Keratinocyte (primary cell): ENCODE results near the gene ANKRD13D. TPM values are rescaled to one million over a fixed set of nuclear protein-coding genes. Genes with fewer than 3 reads are reported as not detected.
"Not testable (repeated sequence)": the region's sequence is repeated elsewhere in the genome, so short reads cannot be mapped to it uniquely, and the experiment has no call there.

ENCODE experiments used
- DNase-seq: peaks from one replicate; pipeline ENCODE4 v3.0.0-alpha.2; 2011; ENCODE audit warnings: low read depth, missing footprints, low spot score
- FAIRE-seq: peaks from 2 replicates; lab custom pipeline; 2011; peaks lifted over from hg19 to GRCh38; lab: Jason Lieb, UNC
- H2AFZ ChIP-seq: 2 replicates; pipeline ENCODE4 v1.6.0; 2012; ENCODE audit warnings: low read length, control low read depth, inconsistent platforms; ENCODE audit not compliant: control insufficient read depth
- H3K27ac ChIP-seq: 2 replicates; pipeline ENCODE4 v1.5.1; 2011; ENCODE audit warnings: low read length; ENCODE audit not compliant: control insufficient read depth, insufficient read depth
- H3K27me3 ChIP-seq: 3 replicates; pipeline ENCODE4 v1.6.0; 2011; ENCODE audit warnings: low read length; ENCODE audit not compliant: control insufficient read depth, insufficient read depth; ENCODE audit errors: extremely low read depth
- H3K36me3 ChIP-seq, 2 experiments: 2 replicates in 1 of 2; 3 replicates in 1 of 2; pipeline ENCODE4 v1.5.1; 2011; ENCODE audit warnings: low read length in 2 of 2, mild to moderate bottlenecking in 1 of 2; ENCODE audit not compliant: control insufficient read depth in 2 of 2, insufficient read depth in 2 of 2; ENCODE audit errors: extremely low read depth in 1 of 2
- H3K4me1 ChIP-seq: 3 replicates; pipeline ENCODE4 v1.5.1; 2011; ENCODE audit warnings: low read length; ENCODE audit not compliant: control insufficient read depth, insufficient read depth; ENCODE audit errors: extremely low read depth
- H3K4me2 ChIP-seq: 3 replicates; pipeline ENCODE4 v1.6.0; 2011; ENCODE audit warnings: low read depth, low read length; ENCODE audit not compliant: control insufficient read depth, insufficient read depth; ENCODE audit errors: extremely low read depth
- H3K4me3 ChIP-seq, 3 experiments: fragments of 200-600 bp in 1 of 3; sonication (generic) in 1 of 3; 2 replicates in 2 of 3; 3 replicates in 1 of 3; pipeline ENCODE4 v1.5.1; 2011 to 2016; ENCODE audit warnings: low read length in 3 of 3, mild to moderate bottlenecking in 3 of 3, control low read depth in 2 of 3, inconsistent platforms in 1 of 3, low read depth in 1 of 3, mixed read lengths in 1 of 3, mixed run types in 1 of 3, moderate library complexity in 1 of 3; ENCODE audit not compliant: control insufficient read depth in 2 of 3, insufficient read depth in 2 of 3; ENCODE audit errors: extremely low read depth in 1 of 3
- H3K79me2 ChIP-seq: 2 replicates; pipeline ENCODE4 v1.6.0; 2012; ENCODE audit warnings: low read length; ENCODE audit not compliant: control insufficient read depth, insufficient read depth
- H3K9ac ChIP-seq: 3 replicates; pipeline ENCODE4 v1.6.0; 2011; ENCODE audit warnings: low read length; ENCODE audit not compliant: control insufficient read depth, insufficient read depth; ENCODE audit errors: extremely low read depth
- H3K9me1 ChIP-seq: 3 replicates; pipeline ENCODE4 v1.6.0; 2011; ENCODE audit warnings: low read length; ENCODE audit not compliant: control insufficient read depth, insufficient read depth; ENCODE audit errors: extremely low read depth
- H3K9me3 ChIP-seq: 2 replicates; pipeline ENCODE4 v1.5.1; 2012; ENCODE audit warnings: low read depth, low read length; ENCODE audit not compliant: control insufficient read depth
- H4K20me1 ChIP-seq: 3 replicates; pipeline ENCODE4 v1.6.0; 2011; ENCODE audit warnings: low read length; ENCODE audit not compliant: control insufficient read depth, insufficient read depth; ENCODE audit errors: extremely low read depth
- EZH2 ChIP-seq: IDR thresholded peaks from one replicate; pipeline ENCODE4 v1.6.1; 2012; ENCODE audit warnings: inconsistent platforms, mild to moderate bottlenecking, low read length, moderate library complexity
- dilution Hi-C: fragments of 300-500 bp; cut with MboI; formaldehyde crosslinking; loops from one replicate; pipeline ENCODE4 v1.7.0; 2020; ENCODE audit warnings: low sequenced_read_pairs; ENCODE audit not compliant: extremely low pct_ligation_motif_present
- polyA plus RNA-seq, 5 experiments: library from polyadenylated mRNA; depleted of rRNA in 3 of 5; stranded (reverse) in 3 of 5; stranded (forward) in 1 of 5; unstranded in 1 of 5; fragments of >200 nt; gene quantifications; 1 replicate in 1 of 5; 2 replicates in 3 of 5; 3 replicates in 1 of 5; pipeline versions ENCODE4 v1.2.1 to v1.2.3, GENCODE V29; 2011 to 2012; ENCODE audit warnings: missing spikeins in 2 of 5, low read depth in 1 of 5, low replicate concordance in 1 of 5
- TF ChIP-seq, protein P1 (sequence below), 3 experiments: IDR thresholded peaks in 1 of 3; conservative IDR thresholded peaks in 1 of 3; optimal IDR thresholded peaks in 1 of 3; 2 replicates in 2 of 3; 3 replicates in 1 of 3; pipeline versions ENCODE3 to v1.5.1; 2011; ENCODE audit warnings: low read length in 3 of 3, mild to moderate bottlenecking in 3 of 3, moderate library complexity in 2 of 3, control low read depth in 1 of 3, inconsistent platforms in 1 of 3; ENCODE audit not compliant: insufficient read depth in 2 of 3; ENCODE audit errors: extremely low read depth in 1 of 3

ANKRD13D gene
- polyA plus RNA-seq, 1 donor (not counting 4 experiments of a cell fraction or from before 2014, with no cell fraction given), result 25.0 TPM

DNA sequence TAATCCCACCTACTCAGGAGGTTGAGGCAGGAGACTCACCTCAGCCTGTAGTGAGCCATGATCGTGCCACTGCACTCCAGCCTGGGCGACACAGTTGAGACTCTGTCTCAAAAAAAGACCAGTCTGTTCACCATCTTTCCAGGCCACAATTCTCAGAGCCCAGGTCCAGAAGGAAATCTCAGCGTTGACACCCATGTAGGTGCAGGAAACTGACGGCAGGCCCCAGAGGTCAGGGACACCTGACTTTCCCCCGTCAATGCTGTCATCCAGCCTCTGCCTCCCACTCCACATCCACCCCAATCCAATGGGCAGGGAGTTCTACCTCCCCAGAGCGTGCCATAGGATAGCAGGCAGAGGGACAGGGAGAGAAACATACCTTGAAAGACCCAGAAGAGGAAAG lies 28.7 kb upstream of the ANKRD13D start:
- FAIRE-seq (no peak), DNase-seq (no peak)
- peaks cover 2% of the 10 kb centered on the region for H3K9me1 ChIP-seq
- no peaks in the 10 kb centered on the region for H3K79me2 ChIP-seq
- TF ChIP-seq, protein P1, sequence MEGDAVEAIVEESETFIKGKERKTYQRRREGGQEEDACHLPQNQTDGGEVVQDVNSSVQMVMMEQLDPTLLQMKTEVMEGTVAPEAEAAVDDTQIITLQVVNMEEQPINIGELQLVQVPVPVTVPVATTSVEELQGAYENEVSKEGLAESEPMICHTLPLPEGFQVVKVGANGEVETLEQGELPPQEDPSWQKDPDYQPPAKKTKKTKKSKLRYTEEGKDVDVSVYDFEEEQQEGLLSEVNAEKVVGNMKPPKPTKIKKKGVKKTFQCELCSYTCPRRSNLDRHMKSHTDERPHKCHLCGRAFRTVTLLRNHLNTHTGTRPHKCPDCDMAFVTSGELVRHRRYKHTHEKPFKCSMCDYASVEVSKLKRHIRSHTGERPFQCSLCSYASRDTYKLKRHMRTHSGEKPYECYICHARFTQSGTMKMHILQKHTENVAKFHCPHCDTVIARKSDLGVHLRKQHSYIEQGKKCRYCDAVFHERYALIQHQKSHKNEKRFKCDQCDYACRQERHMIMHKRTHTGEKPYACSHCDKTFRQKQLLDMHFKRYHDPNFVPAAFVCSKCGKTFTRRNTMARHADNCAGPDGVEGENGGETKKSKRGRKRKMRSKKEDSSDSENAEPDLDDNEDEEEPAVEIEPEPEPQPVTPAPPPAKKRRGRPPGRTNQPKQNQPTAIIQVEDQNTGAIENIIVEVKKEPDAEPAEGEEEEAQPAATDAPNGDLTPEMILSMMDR (optimal IDR thresholded peaks at IDR 0.05 in 1 of 3, IDR thresholded peaks at IDR 0.05 in 1 of 3, conservative IDR thresholded peaks at IDR 0.05 in 1 of 3; ENCODE audit: extremely low read depth in 1 of 3, insufficient read depth in 2 of 3, low read length in 3 of 3), result no peak
- no peak for TF ChIP-seq EZH2
- H3K4me3 ChIP-seq, result no peak overlapping the region
- H3K9ac ChIP-seq, result no peak overlapping the region
- H3K4me1 ChIP-seq, result peaks cover 43% of the 10 kb centered on the region
- no peaks in the 10 kb centered on the region for H4K20me1 ChIP-seq
- dilution Hi-C loops, result no loop called here
- H3K4me2 ChIP-seq, result no peak overlapping the region
- no peaks in the 10 kb centered on the region for H3K9me3 ChIP-seq
- H3K36me3 ChIP-seq, result peaks cover 8 to 11% of the 10 kb centered on the region in 2 experiments
- H3K27ac ChIP-seq, result no peak overlapping the region
- no peak overlapping the region for H2AFZ ChIP-seq
- H3K27me3 ChIP-seq, result no peaks in the 10 kb centered on the region

DNA sequence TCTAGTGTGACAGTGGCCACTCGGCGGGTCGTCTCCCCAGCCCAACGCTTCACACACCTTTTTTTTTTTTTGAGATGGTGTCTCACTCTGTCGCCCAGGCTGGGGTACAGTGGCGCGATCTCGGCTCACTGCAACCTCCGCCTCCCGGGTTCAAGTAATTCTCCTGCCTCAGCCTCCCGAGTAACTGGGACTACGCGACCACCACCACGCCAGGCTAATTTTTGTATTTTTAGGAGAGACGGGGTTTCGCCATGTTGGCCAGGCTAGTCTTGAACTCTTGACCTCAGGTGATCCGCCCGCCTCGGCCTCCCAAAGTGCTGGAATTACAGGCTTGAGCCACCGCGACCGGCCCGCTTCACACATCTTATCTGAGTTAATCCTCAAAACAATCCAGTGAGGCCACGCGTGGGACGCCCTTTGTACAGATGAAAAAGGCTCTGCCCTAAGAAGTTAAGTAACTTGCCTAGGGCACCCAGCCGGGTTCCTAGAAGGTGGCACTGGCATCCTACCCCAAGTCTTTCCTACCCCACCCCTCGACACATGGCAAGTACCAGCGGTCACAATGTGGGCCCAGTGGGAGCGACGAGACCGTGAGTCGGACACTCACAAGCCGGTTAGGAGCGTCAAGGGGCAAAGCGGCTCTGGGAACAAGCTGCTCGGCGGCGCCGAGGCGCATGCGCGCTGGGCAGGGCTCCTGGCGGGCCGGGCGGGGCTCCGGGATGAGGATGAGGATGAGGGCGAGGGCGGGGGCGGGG lies 28.0 kb upstream of the ANKRD13D start:
- dilution Hi-C loops, FAIRE-seq, H3K9me1 ChIP-seq, H3K79me2 ChIP-seq, H3K9me3 ChIP-seq, H3K27me3 ChIP-seq, H4K20me1 ChIP-seq, DNase-seq, H3K27ac ChIP-seq, H3K36me3 ChIP-seq: not testable (repeated sequence)
- H3K4me2 ChIP-seq, result peak overlapping the region; percentile 89
- H3K4me3 ChIP-seq, result peak overlapping the region in 2 of 3 experiments; percentile 40 to 65
- H2AFZ ChIP-seq, result peak overlapping the region; percentile 86
- H3K9ac ChIP-seq, result peak overlapping the region; percentile 66
- peaks cover 50% of the 10 kb centered on the region for H3K4me1 ChIP-seq

DNA sequence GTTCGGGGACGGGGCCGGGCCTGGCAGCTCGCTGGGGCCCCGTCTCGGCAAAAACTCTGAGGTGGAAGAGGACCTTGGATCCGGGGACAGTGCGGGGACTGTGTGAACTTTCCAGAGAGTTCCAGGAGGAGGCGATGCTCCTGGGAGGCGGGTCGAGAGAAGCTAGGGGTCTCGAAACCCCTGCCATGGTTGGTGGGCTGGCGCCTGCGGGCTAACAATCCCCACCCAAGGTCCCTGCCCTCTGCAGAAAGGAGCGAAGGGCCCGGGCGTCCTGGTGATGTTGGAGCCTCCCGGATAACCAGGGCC lies 27.5 kb upstream of the ANKRD13D start:
- no peaks in the 10 kb centered on the region for H3K79me2 ChIP-seq
- dilution Hi-C loops, result no loop called here
- H4K20me1 ChIP-seq, result no peaks in the 10 kb centered on the region
- H3K27me3 ChIP-seq, result no peaks in the 10 kb centered on the region
- FAIRE-seq (no peak), DNase-seq (no peak)
- H3K9me3 ChIP-seq, result no peaks in the 10 kb centered on the region
- peaks cover under 1 to 4% of the 10 kb centered on the region in 2 experiments for H3K36me3 ChIP-seq
- TF ChIP-seq EZH2, result no peak
- TF ChIP-seq, protein P1 (optimal IDR thresholded peaks at IDR 0.05 in 1 of 3, IDR thresholded peaks at IDR 0.05 in 1 of 3, conservative IDR thresholded peaks at IDR 0.05 in 1 of 3; ENCODE audit: extremely low read depth in 1 of 3, insufficient read depth in 2 of 3, low read length in 3 of 3), result no peak
- peaks cover 50% of the 10 kb centered on the region for H3K4me1 ChIP-seq
- no peak overlapping the region for H3K27ac ChIP-seq
- peak overlapping the region; percentile 89 for H3K4me2 ChIP-seq
- peak overlapping the region; percentile 78 for H2AFZ ChIP-seq
- peak overlapping the region in 2 of 3 experiments; percentile 10 to 34 for H3K4me3 ChIP-seq
- peak overlapping the region; percentile 33 for H3K9ac ChIP-seq
- peaks cover 2% of the 10 kb centered on the region for H3K9me1 ChIP-seq
